Keratinocyte (primary cell): ENCODE data around the gene ZFX. TPM values are rescaled to one million over a fixed set of nuclear protein-coding genes. Genes with fewer than 3 reads are reported as not detected.

Source experiments
- DNase-seq: peaks from one replicate; pipeline ENCODE4 v3.0.0-alpha.2; 2011; ENCODE audit warnings: low read depth, missing footprints, low spot score
- FAIRE-seq: peaks from 2 replicates; lab custom pipeline; 2011; peaks lifted over from hg19 to GRCh38; lab: Jason Lieb, UNC
- H2AFZ ChIP-seq: 2 replicates; pipeline ENCODE4 v1.6.0; 2012; ENCODE audit warnings: low read length, control low read depth, inconsistent platforms; ENCODE audit not compliant: control insufficient read depth
- H3K27ac ChIP-seq: 2 replicates; pipeline ENCODE4 v1.5.1; 2011; ENCODE audit warnings: low read length; ENCODE audit not compliant: control insufficient read depth, insufficient read depth
- H3K27me3 ChIP-seq: 3 replicates; pipeline ENCODE4 v1.6.0; 2011; ENCODE audit warnings: low read length; ENCODE audit not compliant: control insufficient read depth, insufficient read depth; ENCODE audit errors: extremely low read depth
- H3K36me3 ChIP-seq, 2 experiments: 2 replicates in 1 of 2; 3 replicates in 1 of 2; pipeline ENCODE4 v1.5.1; 2011; ENCODE audit warnings: low read length in 2 of 2, mild to moderate bottlenecking in 1 of 2; ENCODE audit not compliant: control insufficient read depth in 2 of 2, insufficient read depth in 2 of 2; ENCODE audit errors: extremely low read depth in 1 of 2
- H3K4me1 ChIP-seq: 3 replicates; pipeline ENCODE4 v1.5.1; 2011; ENCODE audit warnings: low read length; ENCODE audit not compliant: control insufficient read depth, insufficient read depth; ENCODE audit errors: extremely low read depth
- H3K4me2 ChIP-seq: 3 replicates; pipeline ENCODE4 v1.6.0; 2011; ENCODE audit warnings: low read depth, low read length; ENCODE audit not compliant: control insufficient read depth, insufficient read depth; ENCODE audit errors: extremely low read depth
- H3K4me3 ChIP-seq, 3 experiments: fragments of 200-600 bp in 1 of 3; sonication (generic) in 1 of 3; 2 replicates in 2 of 3; 3 replicates in 1 of 3; pipeline ENCODE4 v1.5.1; 2011 to 2016; ENCODE audit warnings: low read length in 3 of 3, mild to moderate bottlenecking in 3 of 3, control low read depth in 2 of 3, inconsistent platforms in 1 of 3, low read depth in 1 of 3, mixed read lengths in 1 of 3, mixed run types in 1 of 3, moderate library complexity in 1 of 3; ENCODE audit not compliant: control insufficient read depth in 2 of 3, insufficient read depth in 2 of 3; ENCODE audit errors: extremely low read depth in 1 of 3
- H3K79me2 ChIP-seq: 2 replicates; pipeline ENCODE4 v1.6.0; 2012; ENCODE audit warnings: low read length; ENCODE audit not compliant: control insufficient read depth, insufficient read depth
- H3K9ac ChIP-seq: 3 replicates; pipeline ENCODE4 v1.6.0; 2011; ENCODE audit warnings: low read length; ENCODE audit not compliant: control insufficient read depth, insufficient read depth; ENCODE audit errors: extremely low read depth
- H3K9me1 ChIP-seq: 3 replicates; pipeline ENCODE4 v1.6.0; 2011; ENCODE audit warnings: low read length; ENCODE audit not compliant: control insufficient read depth, insufficient read depth; ENCODE audit errors: extremely low read depth
- H3K9me3 ChIP-seq: 2 replicates; pipeline ENCODE4 v1.5.1; 2012; ENCODE audit warnings: low read depth, low read length; ENCODE audit not compliant: control insufficient read depth
- H4K20me1 ChIP-seq: 3 replicates; pipeline ENCODE4 v1.6.0; 2011; ENCODE audit warnings: low read length; ENCODE audit not compliant: control insufficient read depth, insufficient read depth; ENCODE audit errors: extremely low read depth
- CTCF ChIP-seq, 3 experiments: IDR thresholded peaks in 1 of 3; conservative IDR thresholded peaks in 1 of 3; optimal IDR thresholded peaks in 1 of 3; 2 replicates in 2 of 3; 3 replicates in 1 of 3; pipeline versions ENCODE3 to v1.5.1; 2011; ENCODE audit warnings: low read length in 3 of 3, mild to moderate bottlenecking in 3 of 3, moderate library complexity in 2 of 3, control low read depth in 1 of 3, inconsistent platforms in 1 of 3; ENCODE audit not compliant: insufficient read depth in 2 of 3; ENCODE audit errors: extremely low read depth in 1 of 3
- EZH2 ChIP-seq: IDR thresholded peaks from one replicate; pipeline ENCODE4 v1.6.1; 2012; ENCODE audit warnings: inconsistent platforms, mild to moderate bottlenecking, low read length, moderate library complexity
- dilution Hi-C: fragments of 300-500 bp; cut with MboI; formaldehyde crosslinking; loops from one replicate; pipeline ENCODE4 v1.7.0; 2020; ENCODE audit warnings: low sequenced_read_pairs; ENCODE audit not compliant: extremely low pct_ligation_motif_present
- polyA plus RNA-seq, 5 experiments: library from polyadenylated mRNA; depleted of rRNA in 3 of 5; stranded (reverse) in 3 of 5; stranded (forward) in 1 of 5; unstranded in 1 of 5; fragments of >200 nt; gene quantifications; 1 replicate in 1 of 5; 2 replicates in 3 of 5; 3 replicates in 1 of 5; pipeline versions ENCODE4 v1.2.1 to v1.2.3, GENCODE V29; 2011 to 2012; ENCODE audit warnings: missing spikeins in 2 of 5, low read depth in 1 of 5, low replicate concordance in 1 of 5

Gene ZFX
- polyA plus RNA-seq, 1 donor (not counting 4 experiments of a cell fraction or from before 2014, with no cell fraction given) = 24.3 TPM

GRCh38 chrX:24243188-24243587, 93.7 kb downstream of the ZFX start:
- Histone ChIP-seq H2AFZ (no peak overlapping the region), H3K4me1 (peaks cover 18% of the 10 kb centered on the region), H3K79me2 (no peaks in the 10 kb centered on the region), H3K36me3 (no peaks in the 10 kb centered on the region), H3K27me3 (no peaks in the 10 kb centered on the region), H3K4me2 (no peak overlapping the region), H3K4me3 (no peak overlapping the region), H3K27ac (no peak overlapping the region), H3K9ac (no peak overlapping the region), H3K9me3 (no peaks in the 10 kb centered on the region), H3K9me1 (no peaks in the 10 kb centered on the region), H4K20me1 (no peaks in the 10 kb centered on the region)
- dilution Hi-C loops = no loop called here
- no peak for TF ChIP-seq CTCF (optimal IDR thresholded peaks at IDR 0.05 in 1 of 3, IDR thresholded peaks at IDR 0.05 in 1 of 3, conservative IDR thresholded peaks at IDR 0.05 in 1 of 3; ENCODE audit: extremely low read depth in 1 of 3, insufficient read depth in 2 of 3, low read length in 3 of 3)
- TF ChIP-seq EZH2 = no peak
- FAIRE-seq (no peak), DNase-seq (no peak)

GRCh38 chrX:24243692-24244091, 94.2 kb downstream of the ZFX start:
- Histone ChIP-seq H3K9ac (no peak overlapping the region), H3K9me3 (no peaks in the 10 kb centered on the region), H3K9me1 (no peaks in the 10 kb centered on the region), H3K4me3 (no peak overlapping the region), H3K27me3 (no peaks in the 10 kb centered on the region), H2AFZ (no peak overlapping the region), H3K4me2 (no peak overlapping the region), H3K27ac (no peak overlapping the region), H3K79me2 (no peaks in the 10 kb centered on the region), H3K36me3 (no peaks in the 10 kb centered on the region), H3K4me1 (peaks cover 18% of the 10 kb centered on the region), H4K20me1 (no peaks in the 10 kb centered on the region)
- TF ChIP-seq EZH2 = no peak
- TF ChIP-seq CTCF (optimal IDR thresholded peaks at IDR 0.05 in 1 of 3, IDR thresholded peaks at IDR 0.05 in 1 of 3, conservative IDR thresholded peaks at IDR 0.05 in 1 of 3; ENCODE audit: extremely low read depth in 1 of 3, insufficient read depth in 2 of 3, low read length in 3 of 3) = no peak
- dilution Hi-C loops = no loop called here
- FAIRE-seq (no peak), DNase-seq (no peak)
